G401 (cell line): ENCODE measurements around the gene ASB4. TPM values are rescaled to one million over a fixed set of nuclear protein-coding genes. Genes with fewer than 3 reads are reported as not detected.
"Not testable (repeated sequence)": the region's sequence is repeated elsewhere in the genome, so short reads cannot be mapped to it uniquely, and the experiment has no call there.

Experiments
- DNase-seq: peaks from one replicate; pipeline ENCODE4 v3.0.0-alpha.2; 2015; ENCODE audit warnings: low spot score
- in situ Hi-C: cut with HindIII; loops from 2 replicates; pipeline ENCODE4 v1.10.0; 2016; ENCODE audit warnings: low sequenced_read_pairs, mixed read lengths
- total RNA-seq: library from RNA; depleted of rRNA; stranded (reverse); fragments of >200 nt; shearing (Covaris generic); gene quantifications from 2 replicates; pipeline ENCODE4 v1.2.3, GENCODE V29; 2014

Gene ASB4
- total RNA-seq, 1 experiment from 2014 or later: not detected

DNA sequence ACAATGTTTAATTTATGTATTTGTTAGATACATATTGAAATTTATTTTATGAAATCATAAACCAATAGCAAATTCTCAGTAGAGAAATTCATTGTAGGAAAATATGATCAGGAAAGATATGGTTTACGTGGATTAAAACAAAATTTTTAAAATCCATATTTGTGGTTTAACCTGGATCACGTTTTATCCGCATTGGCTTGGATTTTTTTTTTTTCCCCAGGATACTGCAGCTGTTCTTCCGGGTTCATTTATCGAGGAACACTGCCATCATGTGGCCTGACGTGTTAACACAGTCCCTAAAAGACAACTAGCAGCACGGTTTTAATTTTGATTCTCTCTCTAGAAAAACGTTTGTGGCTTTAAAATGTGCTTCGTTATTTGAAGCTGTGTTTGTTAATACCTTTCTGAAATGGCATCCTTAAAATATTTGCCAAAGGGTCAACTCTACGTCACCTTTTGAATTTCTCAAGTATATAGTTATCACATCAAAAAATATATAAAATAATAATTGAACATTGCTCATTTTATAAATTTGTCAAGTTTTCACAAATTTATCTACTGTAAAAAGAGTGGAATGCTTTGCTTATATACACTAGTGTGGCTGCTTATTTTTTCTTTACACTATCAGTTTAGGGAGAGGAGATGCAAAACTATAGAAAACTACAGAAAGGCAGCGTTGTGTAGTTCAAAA, 8.7 kb upstream of the ASB4 start:
- in situ Hi-C loops: no loop called here
- peak; percentile 67 for DNase-seq

DNA sequence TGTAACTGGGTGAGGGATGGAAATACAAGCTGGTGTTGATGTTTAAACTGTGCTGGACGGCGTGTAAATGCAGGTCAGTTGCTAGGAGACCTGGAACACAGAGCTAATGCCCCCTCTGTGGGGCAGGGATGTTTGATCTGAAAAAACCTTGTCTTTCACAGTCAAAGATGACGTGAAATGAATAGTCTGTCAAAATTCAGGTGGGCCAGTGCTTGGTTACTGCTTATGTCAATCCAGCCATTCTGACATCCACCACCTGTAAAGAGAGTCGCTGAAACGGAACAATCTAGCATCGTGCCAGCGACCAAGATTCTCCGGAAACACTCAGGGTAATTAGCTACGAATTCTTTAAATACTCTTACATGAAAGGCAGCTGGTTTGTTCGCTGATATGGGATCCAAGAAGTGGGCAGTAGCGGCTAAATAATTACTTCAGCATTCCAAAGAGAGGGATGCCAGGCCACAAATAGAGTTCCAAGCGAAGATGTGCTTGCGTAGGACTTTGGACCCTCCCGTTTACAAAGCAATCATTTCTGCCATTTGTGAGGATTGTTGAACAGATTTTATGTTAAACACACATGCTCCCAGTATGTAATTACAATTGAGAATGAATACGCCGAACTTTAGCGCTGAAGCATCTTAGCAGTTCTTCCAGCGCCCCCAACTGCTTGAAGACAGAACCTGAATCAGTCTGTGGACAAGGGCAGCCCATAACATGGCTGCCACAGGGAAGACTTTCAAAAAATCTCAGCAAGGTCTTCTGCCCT, 7.3 kb upstream of the ASB4 start:
- in situ Hi-C loops: no loop called here
- DNase-seq: peak; percentile 25

DNA sequence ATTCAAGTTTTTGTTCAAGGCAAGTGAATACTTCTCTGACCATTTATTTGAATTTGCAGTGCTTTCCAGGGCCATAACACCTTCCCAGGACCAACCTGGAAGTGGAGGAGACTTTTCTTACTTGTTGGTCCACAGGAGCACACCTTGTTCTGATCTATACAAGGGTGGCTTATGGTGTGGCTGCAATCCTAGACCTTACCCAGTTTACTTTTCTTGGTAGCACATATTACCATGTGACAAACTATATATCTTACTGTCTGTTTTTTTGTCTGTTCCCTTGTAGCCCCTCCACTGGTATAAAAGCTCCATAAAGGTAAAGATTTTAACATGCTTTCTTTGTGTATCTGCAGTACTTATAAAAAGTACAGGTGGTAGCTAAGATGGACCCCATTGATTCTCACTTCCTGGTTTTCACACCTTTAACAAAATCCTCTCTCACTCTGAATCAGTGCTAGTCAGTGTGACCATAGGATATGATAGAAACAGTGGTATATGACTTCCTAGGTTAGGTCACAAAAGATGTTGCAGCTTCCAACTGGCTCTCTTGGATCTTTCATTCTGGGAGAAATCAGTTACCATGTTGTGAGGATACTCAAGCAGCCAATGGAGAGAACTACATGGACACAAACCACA, 5.6 kb upstream of the ASB4 start:
- in situ Hi-C loops: no loop called here
- no peak for DNase-seq

DNA sequence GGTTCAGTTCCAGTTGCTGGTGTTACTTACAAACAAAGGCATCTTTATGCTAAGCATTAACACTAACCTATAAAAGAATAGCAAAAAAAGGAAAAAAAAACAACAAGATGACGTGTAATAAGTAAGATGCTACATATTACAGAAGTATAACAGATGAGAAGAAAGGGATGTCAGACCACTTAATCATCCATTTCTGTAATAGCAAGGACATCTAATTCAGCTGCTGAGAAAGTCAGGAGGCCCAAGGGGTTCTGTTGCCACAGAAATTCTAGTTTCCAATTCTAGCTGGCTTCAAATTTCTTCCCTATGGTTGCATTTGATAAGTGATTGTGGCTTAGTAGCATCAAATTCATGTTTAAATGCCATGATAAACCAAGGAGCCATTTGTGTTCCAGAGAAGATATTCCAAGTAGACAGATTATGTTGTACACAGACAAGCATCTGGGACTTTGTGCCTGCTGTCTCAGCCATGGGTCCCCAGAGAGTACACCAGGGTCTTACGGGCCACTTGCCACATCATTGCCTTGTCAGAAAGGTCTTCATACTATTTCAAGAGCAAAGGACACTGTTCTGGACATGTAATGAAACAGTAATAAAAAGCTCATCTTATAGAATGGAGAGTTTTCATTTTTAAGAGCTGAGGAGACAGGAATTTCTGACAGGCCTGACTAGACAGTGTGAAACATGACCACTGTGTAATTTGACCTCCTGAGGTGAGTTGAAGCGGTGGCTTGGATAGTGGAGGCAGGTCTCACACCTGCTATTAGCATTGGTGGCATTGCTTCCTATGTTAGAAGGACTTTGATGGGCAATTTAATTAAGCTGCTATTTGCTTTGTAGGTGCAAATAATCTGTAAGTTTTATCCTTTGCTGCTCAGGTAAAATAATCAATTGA, 4.2 kb upstream of the ASB4 start:
- in situ Hi-C loops: no loop called here
- no peak for DNase-seq

DNA sequence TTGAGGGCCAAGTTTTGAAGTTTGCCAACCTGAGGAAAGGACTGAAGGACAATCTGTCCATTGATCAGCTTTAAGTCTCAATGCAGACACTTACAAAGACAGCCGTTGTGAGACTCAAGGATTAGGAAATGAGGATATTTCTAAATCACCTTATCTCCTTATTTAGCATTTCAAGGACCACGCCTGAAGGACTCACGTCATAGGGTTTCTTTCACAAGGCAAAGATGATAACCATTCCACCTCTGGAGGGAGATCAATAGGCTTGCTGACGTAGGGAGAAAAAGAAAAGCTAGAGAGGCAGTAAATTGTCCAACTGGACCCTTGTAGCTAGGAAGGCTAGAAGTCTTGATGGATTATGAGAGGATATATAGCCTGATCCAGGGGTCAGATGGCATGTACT, 3.3 kb upstream of the ASB4 start:
- DNase-seq: no peak
- in situ Hi-C loops: no loop called here

DNA sequence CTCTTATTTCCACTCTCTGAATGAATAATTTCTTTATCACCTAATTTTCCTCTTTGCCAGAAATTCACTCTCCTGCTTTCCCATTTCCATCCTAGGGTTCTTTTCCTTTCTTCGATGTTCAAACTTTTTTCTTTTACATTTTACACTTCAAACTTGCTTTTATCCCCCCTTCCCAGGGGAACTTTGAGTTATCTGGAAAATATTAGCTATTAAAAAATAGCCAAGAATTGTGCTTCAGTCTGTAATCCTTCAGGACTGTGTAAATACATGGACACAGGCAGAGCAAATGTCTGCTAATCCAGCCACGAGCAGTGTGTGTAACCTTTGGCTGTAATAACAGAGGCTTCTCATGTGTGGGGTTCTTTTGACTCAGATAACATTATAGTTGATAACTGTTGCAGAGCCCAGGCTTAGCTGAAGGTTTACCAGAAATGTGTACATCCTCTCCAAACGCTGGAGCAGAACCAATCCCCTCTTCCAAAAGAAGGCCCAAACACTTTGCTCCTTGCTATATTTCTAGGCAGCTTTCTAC, 4.6 kb downstream of the ASB4 start:
- no peak for DNase-seq
- in situ Hi-C loops: no loop called here

DNA sequence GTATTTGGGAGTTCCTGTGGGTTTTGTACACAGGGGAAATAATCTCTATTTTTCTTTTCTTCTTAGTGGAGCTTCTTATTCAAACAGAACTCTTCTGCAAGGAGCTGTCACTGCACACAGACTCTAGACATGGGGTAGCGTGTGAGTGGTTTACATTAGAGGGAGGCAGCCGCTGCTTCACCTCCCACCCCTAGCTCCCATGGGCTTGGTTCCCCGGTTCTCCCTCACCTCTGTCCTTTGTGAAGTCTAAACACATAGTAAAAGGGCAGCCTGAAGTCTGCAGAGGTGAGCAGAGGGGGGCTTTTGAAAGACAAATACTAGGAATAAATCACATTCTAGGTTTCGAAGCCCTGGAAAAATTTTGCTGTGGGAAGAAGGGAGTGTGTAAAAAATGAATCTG, 5.5 kb downstream of the ASB4 start:
- DNase-seq: no peak
- in situ Hi-C loops: no loop called here

DNA sequence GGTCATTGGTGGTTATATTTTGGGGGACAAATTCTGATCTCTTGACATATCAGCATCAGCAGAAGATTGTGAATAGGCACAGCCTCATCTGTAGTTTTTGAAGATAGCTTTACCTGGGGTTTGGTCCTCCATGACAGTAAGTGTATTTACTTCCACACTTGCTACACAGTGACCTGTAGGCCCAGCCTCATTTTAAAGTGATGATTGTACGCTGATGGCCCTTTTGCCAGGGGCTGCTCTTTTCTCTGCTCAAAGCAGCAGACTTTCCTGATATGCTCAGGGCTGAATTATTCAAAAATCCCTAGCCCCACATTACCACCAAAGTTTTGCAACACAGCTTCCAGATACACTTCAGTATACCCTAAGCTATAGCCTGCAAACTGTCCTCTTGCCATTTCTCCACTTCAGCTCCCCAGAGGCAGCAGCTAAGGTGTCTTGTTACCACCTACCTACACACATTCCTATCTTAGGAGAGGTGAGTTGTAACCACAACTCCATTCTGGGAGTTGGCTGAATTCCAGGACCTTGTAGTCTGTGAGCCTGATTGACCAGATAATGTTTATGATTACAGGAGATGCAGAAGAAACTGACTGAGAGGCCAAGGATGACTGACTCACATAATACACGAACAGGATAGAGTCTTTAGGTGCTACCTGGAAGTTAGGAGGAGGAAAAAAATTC, 6.0 kb downstream of the ASB4 start:
- in situ Hi-C loops: no loop called here
- no peak for DNase-seq

DNA sequence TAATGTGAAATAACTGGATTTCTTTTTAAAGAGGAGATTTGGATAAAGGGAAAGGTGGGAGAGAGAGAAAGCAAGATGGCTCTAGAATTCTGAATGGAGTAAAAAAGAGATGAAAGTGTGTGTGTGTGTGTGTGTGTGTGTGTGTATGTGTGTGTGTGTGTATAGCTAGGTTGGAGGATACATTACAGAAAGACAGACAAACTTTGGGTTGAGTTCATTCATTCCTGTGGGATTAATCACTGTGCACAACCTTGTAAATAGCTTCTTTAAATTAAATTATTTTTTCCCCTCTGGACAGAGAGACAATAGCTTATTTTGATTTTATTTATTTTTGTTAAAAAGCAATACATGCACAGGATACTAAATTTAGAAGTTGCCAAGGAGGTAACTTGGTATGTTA, 7.5 kb downstream of the ASB4 start:
- no peak for DNase-seq
- in situ Hi-C loops: no loop called here

DNA sequence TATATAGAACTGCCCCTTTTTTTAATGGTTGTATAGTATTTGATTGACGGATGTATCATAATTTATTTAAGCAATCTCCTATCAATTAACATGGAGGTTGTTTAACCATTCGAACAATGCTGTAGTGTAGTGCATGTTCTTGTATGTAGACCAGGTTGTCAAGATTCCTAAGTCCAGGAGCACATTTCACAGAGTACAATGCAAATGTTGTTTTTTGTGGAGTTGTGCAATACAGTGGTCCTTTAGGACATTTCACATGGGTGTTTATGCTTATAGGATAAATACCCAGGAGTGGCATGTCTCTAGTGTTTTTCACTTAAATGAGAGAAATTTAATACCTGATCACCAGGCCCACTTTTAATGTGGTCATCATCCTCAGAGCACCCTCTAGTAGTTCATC, 8.1 kb downstream of the ASB4 start:
- in situ Hi-C loops: no loop called here
- DNase-seq: no peak

DNA sequence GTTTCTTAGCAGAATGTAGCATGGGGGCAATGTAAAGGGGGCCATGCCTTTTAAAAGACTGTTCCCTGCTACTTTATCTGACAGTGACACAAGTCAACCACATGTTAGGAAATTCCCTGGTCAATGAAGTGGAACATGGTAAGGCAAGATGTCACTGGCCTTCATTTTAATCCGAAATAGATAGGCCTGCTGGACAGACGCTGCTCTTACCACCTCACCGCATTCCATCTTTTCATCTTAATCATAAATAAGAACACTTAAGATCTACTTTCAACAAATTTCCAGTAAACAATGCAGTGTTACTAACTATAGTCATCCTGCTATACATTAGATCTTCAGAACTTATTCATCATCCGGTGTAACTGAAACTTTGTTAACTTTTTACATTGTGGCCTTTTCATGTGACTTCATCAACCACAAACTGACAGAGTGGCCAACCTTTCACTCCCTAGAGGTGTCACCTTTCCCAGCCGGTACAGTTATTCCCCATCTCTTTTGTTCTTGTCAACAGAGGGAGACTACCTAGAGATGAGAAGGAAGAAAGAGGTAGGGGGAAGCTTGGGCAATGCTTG, 15.6 kb downstream of the ASB4 start:
- in situ Hi-C loops: loop anchor here (25.0 kb wide), 1 partner anchor 186 kb away; no protein-coding TSS in a partner anchor
- DNase-seq: no peak

DNA sequence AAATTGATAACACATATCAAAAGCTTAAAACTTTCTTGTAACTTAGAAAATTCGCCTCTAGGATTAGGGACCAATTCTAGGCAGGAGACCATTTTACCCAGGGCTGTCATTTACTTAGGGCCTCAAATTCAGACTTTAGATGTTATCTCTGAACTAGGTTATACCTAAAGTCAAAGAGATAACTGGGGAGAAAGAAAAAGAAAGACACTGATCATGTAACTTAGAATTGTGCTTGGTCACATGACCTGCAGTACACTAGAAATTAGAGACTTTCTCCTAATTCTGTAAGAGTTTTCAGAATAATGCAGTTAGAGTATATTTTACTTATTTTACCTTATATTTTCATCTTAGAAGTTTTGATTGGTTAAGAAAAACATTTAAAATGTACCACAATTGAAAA, 16.7 kb downstream of the ASB4 start:
- in situ Hi-C loops: loop anchor here (25.0 kb wide), 1 partner anchor 185 kb away; no protein-coding TSS in a partner anchor
- DNase-seq: no peak

DNA sequence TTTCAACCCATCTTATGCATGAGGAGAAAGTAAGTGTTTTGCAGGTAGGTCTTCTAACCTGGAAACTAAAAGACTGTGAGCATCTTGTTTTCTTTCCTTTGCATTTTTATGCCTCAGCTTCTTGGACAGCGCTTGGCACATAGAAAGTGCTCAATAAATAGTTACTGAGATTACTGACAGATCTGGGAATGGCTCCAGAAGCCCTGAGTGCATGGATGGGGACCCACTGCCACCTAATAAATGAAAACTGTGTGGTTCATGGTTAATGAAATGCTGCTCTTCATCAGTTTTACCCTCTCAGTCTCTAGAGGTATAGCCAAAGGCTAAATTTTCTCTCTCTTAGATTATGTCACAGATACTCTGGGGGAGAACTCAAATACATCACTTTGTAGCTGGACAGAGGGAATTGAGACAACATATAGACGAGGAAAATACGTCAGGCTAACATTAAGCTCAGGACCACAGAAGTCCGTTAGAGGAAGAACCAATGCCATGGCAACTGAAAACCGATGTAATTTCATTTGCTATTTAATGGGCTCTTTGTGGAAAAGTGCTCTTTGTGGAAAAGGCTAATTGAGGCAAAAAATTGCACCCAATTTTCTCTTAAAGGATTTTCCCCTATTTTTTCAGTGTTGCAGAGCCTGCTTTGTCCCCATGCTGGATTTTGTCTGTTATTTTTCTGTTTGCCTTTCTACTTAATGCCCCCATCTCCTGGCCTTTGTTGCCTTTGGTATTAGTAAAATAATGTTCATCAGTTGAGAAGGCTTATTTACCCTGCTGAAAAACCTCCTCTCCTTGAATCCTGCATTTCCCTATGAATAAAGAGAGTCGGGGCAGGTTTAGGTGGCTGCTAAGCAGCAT, 17.8 kb downstream of the ASB4 start:
- in situ Hi-C loops: loop anchor here (25.0 kb wide), 1 partner anchor 184 kb away; no protein-coding TSS in a partner anchor
- DNase-seq: no peak

DNA sequence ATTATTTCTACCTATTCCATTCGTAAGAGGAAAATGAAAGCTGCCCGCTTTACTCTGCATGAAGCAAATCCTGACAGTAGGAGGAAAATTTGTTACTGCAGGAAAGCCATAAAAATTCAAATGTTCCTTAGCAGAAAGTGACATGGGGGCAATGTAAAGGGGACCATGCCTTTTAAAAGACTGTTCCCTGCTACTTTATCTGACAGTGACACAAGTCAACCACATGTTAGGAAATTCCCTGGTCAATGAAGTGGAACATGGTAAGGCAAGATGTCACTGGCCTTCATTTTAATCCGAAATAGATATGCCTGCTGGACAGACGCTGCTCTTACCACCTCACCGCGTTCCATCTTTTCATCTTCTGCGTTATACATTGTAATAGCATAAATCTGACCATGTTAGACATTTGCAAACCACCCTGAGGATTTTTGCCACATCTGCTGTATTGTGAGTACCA, 18.4 kb downstream of the ASB4 start:
- in situ Hi-C loops: loop anchor here (25.0 kb wide), 1 partner anchor 183 kb away; no protein-coding TSS in a partner anchor
- not testable (repeated sequence) for DNase-seq

DNA sequence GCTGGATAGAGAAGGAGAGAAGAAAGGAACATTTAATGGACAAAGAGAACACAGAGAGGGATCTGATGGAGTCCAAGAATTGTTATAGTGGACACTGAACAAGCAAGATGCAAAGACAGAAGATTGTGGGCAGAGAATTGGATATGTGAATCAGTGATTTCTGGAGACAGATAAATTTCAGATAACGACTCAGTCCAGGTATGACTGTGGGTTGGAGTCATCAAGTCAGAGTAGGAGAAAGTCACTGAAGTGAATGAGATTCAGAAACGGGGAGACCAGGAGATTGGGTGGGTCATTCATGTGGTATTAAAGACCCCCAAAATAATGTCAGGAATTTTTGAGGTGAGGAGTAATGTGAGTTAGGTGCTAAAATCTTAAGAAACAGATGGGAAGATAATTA, 23.0 kb downstream of the ASB4 start:
- in situ Hi-C loops: loop anchor here (25.0 kb wide), 1 partner anchor 179 kb away; no protein-coding TSS in a partner anchor
- no peak for DNase-seq

DNA sequence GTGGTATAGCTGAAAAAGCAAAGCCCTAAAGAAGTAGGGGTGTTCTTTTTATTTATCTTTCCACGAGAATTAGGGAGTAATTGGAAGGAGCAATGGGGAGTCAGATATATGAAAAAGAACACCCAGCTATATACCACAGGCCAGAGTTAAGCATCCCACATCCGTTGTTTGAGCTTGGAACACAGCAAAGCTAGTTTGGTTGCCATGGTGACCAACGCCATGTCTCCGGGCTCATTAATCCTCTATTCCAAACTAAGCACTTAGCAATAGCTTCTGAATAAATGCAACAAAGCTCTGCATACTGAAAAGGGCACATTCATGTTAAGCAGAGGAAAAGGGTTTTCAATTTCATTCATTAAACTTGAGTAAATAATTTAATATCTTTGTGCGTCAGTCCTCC, 23.5 kb downstream of the ASB4 start:
- in situ Hi-C loops: loop anchor here (25.0 kb wide), 1 partner anchor 178 kb away; no protein-coding TSS in a partner anchor
- DNase-seq: peak; percentile 5

DNA sequence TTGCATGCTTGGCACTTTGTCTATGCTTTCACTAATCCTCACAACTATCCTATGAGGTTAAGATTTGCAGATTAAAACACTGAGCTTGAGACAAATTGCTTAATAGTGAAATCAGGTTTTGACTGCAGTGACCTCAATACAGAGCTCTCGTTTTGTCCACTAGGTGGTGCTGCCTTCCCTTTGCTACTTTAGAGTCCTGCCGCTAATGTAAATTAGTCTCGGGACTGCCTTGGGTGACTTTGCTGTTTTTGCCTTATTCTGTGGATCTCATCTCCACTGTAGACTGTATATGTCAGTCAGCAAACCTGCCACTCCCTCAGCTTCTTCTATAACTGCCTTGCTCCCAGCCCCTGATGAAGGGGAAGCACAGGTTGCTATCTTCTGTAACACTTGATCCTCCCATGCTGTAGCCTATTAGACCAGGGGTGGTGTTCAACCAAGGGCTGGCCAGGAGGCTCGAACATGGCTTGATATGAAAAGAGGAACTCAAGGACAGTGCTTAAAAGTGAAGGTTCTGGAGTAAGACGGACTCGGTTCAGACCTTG, 26.0 kb downstream of the ASB4 start:
- DNase-seq: peak; percentile 71
- in situ Hi-C loops: loop anchor here (25.0 kb wide), 1 partner anchor 176 kb away; no protein-coding TSS in a partner anchor
